MCF 10A (cell line): ENCODE results near the gene PODXL2. TPM values are rescaled to one million over a fixed set of nuclear protein-coding genes. Genes with fewer than 3 reads are reported as not detected.

Source experiments
- BruUV-seq: library from RNA; stranded (reverse); fragments of 400-500 nt; replicated peaks from 2 replicates; lab custom pipeline; 2021; lab: Mats Ljungman, UMichigan
- CTCF ChIA-PET: fragments of 300-600 bp; sonication (Branson Sonifier 250); formaldehyde crosslinking; extraction: SDS; loops from one replicate; lab custom pipeline; 2021; ENCODE audit warnings: antibody characterized with exemption, inconsistent platforms; lab: Yijun Ruan, JAX
- POLR2A ChIA-PET: fragments of 300-600, 350-650 bp; sonication (Branson Sonifier 250); formaldehyde crosslinking; extraction: SDS; loops from one replicate; lab custom pipeline; 2020; ENCODE audit warnings: antibody characterized with exemption, inconsistent platforms; lab: Yijun Ruan, JAX
- DNase-seq: peaks from one replicate; pipeline ENCODE4 v3.0.0-alpha.2; 2018; ENCODE audit not compliant: unreplicated experiment
- H3K27ac Mint-ChIP-seq: one replicate; pipeline ENCODE4 v1.8.0; 2022; ENCODE audit warnings: mild to moderate bottlenecking, low read depth, mixed read lengths; ENCODE audit not compliant: unreplicated experiment
- H3K27me3 Mint-ChIP-seq: one replicate; pipeline ENCODE4 v1.8.0; 2022; ENCODE audit warnings: mixed read lengths; ENCODE audit not compliant: insufficient read depth, unreplicated experiment
- H3K36me3 Mint-ChIP-seq: one replicate; pipeline ENCODE4 v1.8.0; 2022; ENCODE audit warnings: mild to moderate bottlenecking, moderate library complexity, mixed read lengths; ENCODE audit not compliant: insufficient read depth, unreplicated experiment
- H3K4me1 Mint-ChIP-seq: one replicate; pipeline ENCODE4 v1.8.0; 2022; ENCODE audit warnings: mixed read lengths; ENCODE audit not compliant: insufficient read depth, unreplicated experiment
- H3K4me3 Mint-ChIP-seq: one replicate; pipeline ENCODE4 v1.8.0; 2022; ENCODE audit warnings: mild to moderate bottlenecking, moderate library complexity, mixed read lengths; ENCODE audit not compliant: unreplicated experiment
- H3K9me3 Mint-ChIP-seq: one replicate; pipeline ENCODE4 v1.8.0; 2022; ENCODE audit warnings: mixed read lengths; ENCODE audit not compliant: unreplicated experiment
- CTCF ChIP-seq: fragments of 200-600 bp; IDR thresholded peaks from one replicate; pipeline ENCODE4 v1.8.0; 2022; ENCODE audit warnings: antibody characterized with exemption, mild to moderate bottlenecking; ENCODE audit not compliant: unreplicated experiment
- intact Hi-C: fragments of 100-400 bp; cut with micrococcal nuclease; formaldehyde crosslinking; loops from 2 replicates; pipeline ENCODE4 v1.14.1; 2022
- total RNA-seq: library from RNA; stranded (reverse); gene quantifications from 2 replicates; pipeline ENCODE4 v1.2.3, GENCODE V29; 2022

Gene PODXL2
- total RNA-seq, 1 experiment from 2014 or later, result 10.1 TPM

- POLR2A ChIA-PET, result interaction anchor here (0.7 to 2.0 kb wide), 2 partner anchors 11 to 14 kb away, joined by 3 to 12 read pairs; no protein-coding TSS in a partner anchor
- peak; percentile 50 for TF ChIP-seq CTCF
- Mint-ChIP-seq H3K27ac (no peak overlapping the region), H3K9me3 (no peaks in the 10 kb centered on the region), H3K4me3 (no peak overlapping the region), H3K4me1 (peaks cover 16% of the 10 kb centered on the region), H3K36me3 (peaks cover 17% of the 10 kb centered on the region), H3K27me3 (no peaks in the 10 kb centered on the region)
- intact Hi-C loops, result loop anchor here (5.0 kb wide), 3 partner anchors 53 to 117 kb away; partner anchors contain the start of gene TPRA1
- peak; percentile 76 for DNase-seq
- CTCF ChIA-PET, result interaction anchor here (0.5 to 4.1 kb wide), 25 partner anchors 14 to 886 kb away, joined by 3 to 22 read pairs (median 3); no protein-coding TSS in a partner anchor
- no TSS peak for BruUV-seq
These were observed 65.7 kb downstream of the PODXL2 start for GRCh38 chr3:127694467-127695215.

- Mint-ChIP-seq H3K27ac (peak overlapping the region; percentile 55), H3K4me1 (peaks cover 10% of the 10 kb centered on the region), H3K9me3 (no peaks in the 10 kb centered on the region), H3K4me3 (no peak overlapping the region), H3K27me3 (no peaks in the 10 kb centered on the region), H3K36me3 (peaks cover 17% of the 10 kb centered on the region)
- intact Hi-C loops, result loop anchor here (2.0 kb wide), 1 partner anchor 125 kb away; the partner anchor contains the start of gene MGLL
- BruUV-seq, result no TSS peak
- ChIA-PET CTCF (interaction anchor here (0.5 to 4.1 kb wide), 9 partner anchors 20 to 345 kb away, joined by 3 to 22 read pairs (median 4); no protein-coding TSS in a partner anchor), POLR2A (interaction anchor here (0.6 to 1.9 kb wide), 3 partner anchors 14 to 107 kb away, joined by 3 to 5 read pairs (median 4); partner anchors contain the start of gene TPRA1)
- TF ChIP-seq CTCF, result no peak
- DNase-seq, result peak; percentile 78
These were observed 68.7 kb downstream of the PODXL2 start for GRCh38 chr3:127697551-127698240.

GRCh38 chr3:127698286-127698685 is 69.3 kb downstream of the PODXL2 start:
- POLR2A ChIA-PET, result no interaction called here
- no peak overlapping the region for H3K27ac Mint-ChIP-seq
- H3K36me3 Mint-ChIP-seq, result peaks cover 17% of the 10 kb centered on the region
- H3K4me3 Mint-ChIP-seq, result no peak overlapping the region
- peaks cover 10% of the 10 kb centered on the region for H3K4me1 Mint-ChIP-seq
- no peaks in the 10 kb centered on the region for H3K27me3 Mint-ChIP-seq
- intact Hi-C loops, result no loop called here
- no peaks in the 10 kb centered on the region for H3K9me3 Mint-ChIP-seq
- no TSS peak for BruUV-seq
- CTCF ChIA-PET, result interaction anchor here (3.8 kb wide), 1 partner anchor 46 kb away, joined by 16 read pairs; no protein-coding TSS in a partner anchor
- no peak for TF ChIP-seq CTCF
- no peak for DNase-seq
